ENCODE results near the gene CETP.

Gene CETP

GRCh38 chr16:56950455-56950854 is 11.3 kb upstream of the CETP start:
- Histone ChIP-seq H3K36me3 (ENCODE audit: control insufficient read depth, insufficient read depth, low read length) (peaks cover under 1% of the 10 kb centered on the region), H3K27me3 (ENCODE audit: control insufficient read depth, insufficient read depth, low read length) (no peaks in the 10 kb centered on the region), H3K4me1 (ENCODE audit: control insufficient read depth, insufficient read depth, low read length) (no peaks in the 10 kb centered on the region), H3K27ac (ENCODE audit: low read depth, low read length) (no peak overlapping the region), H3K4me3 (ENCODE audit: low read length) (no peak overlapping the region), H3K9ac (ENCODE audit: low read length) (no peak overlapping the region)

GRCh38 chr16:56950881-56951771 is 10.6 kb upstream of the CETP start:
- Histone ChIP-seq H3K27me3 (ENCODE audit: control insufficient read depth, insufficient read depth, low read length) (no peaks in the 10 kb centered on the region), H3K4me1 (ENCODE audit: control insufficient read depth, insufficient read depth, low read length) (no peaks in the 10 kb centered on the region), H3K4me3 (ENCODE audit: low read length) (no peak overlapping the region), H3K36me3 (ENCODE audit: control insufficient read depth, insufficient read depth, low read length) (no peaks in the 10 kb centered on the region), H3K27ac (ENCODE audit: low read depth, low read length) (no peak overlapping the region), H3K9ac (ENCODE audit: low read length) (no peak overlapping the region)

GRCh38 chr16:56953006-56953405 is 8.7 kb upstream of the CETP start:
- H3K36me3 ChIP-seq (ENCODE audit: control insufficient read depth, insufficient read depth, low read length): no peaks in the 10 kb centered on the region
- H3K9ac ChIP-seq (ENCODE audit: low read length): no peak overlapping the region
- H3K27ac ChIP-seq (ENCODE audit: low read depth, low read length): no peak overlapping the region
- no peaks in the 10 kb centered on the region for H3K27me3 ChIP-seq (ENCODE audit: control insufficient read depth, insufficient read depth, low read length)
- no peaks in the 10 kb centered on the region for H3K4me1 ChIP-seq (ENCODE audit: control insufficient read depth, insufficient read depth, low read length)
- no peak overlapping the region for H3K4me3 ChIP-seq (ENCODE audit: low read length)

- H3K4me1 ChIP-seq (ENCODE audit: control insufficient read depth, insufficient read depth, low read length): no peaks in the 10 kb centered on the region
- H3K9ac ChIP-seq (ENCODE audit: low read length): no peak overlapping the region
- no peaks in the 10 kb centered on the region for H3K36me3 ChIP-seq (ENCODE audit: control insufficient read depth, insufficient read depth, low read length)
- H3K4me3 ChIP-seq (ENCODE audit: low read length): no peak overlapping the region
- H3K27me3 ChIP-seq (ENCODE audit: control insufficient read depth, insufficient read depth, low read length): no peaks in the 10 kb centered on the region
- no peak overlapping the region for H3K27ac ChIP-seq (ENCODE audit: low read depth, low read length)
Measured at GRCh38 chr16:56956076-56956475, 5.7 kb upstream of the CETP start.

GRCh38 chr16:56956756-56957155 is 5.0 kb upstream of the CETP start:
- H3K27ac ChIP-seq (ENCODE audit: low read depth, low read length): no peak overlapping the region
- no peaks in the 10 kb centered on the region for H3K36me3 ChIP-seq (ENCODE audit: control insufficient read depth, insufficient read depth, low read length)
- H3K9ac ChIP-seq (ENCODE audit: low read length): no peak overlapping the region
- no peaks in the 10 kb centered on the region for H3K27me3 ChIP-seq (ENCODE audit: control insufficient read depth, insufficient read depth, low read length)
- H3K4me1 ChIP-seq (ENCODE audit: control insufficient read depth, insufficient read depth, low read length): no peaks in the 10 kb centered on the region
- no peak overlapping the region for H3K4me3 ChIP-seq (ENCODE audit: low read length)

GRCh38 chr16:56960681-56961281 is 969 bp upstream of the CETP start:
- H3K27ac ChIP-seq (ENCODE audit: low read depth, low read length): no peak overlapping the region
- H3K9ac ChIP-seq (ENCODE audit: low read length): no peak overlapping the region
- H3K4me1 ChIP-seq (ENCODE audit: control insufficient read depth, insufficient read depth, low read length): no peaks in the 10 kb centered on the region

GRCh38 chr16:56961386-56961785 is 364 bp upstream of the CETP start:
- Histone ChIP-seq H3K27ac (ENCODE audit: low read depth, low read length) (no peak overlapping the region), H3K36me3 (ENCODE audit: control insufficient read depth, insufficient read depth, low read length) (no peaks in the 10 kb centered on the region), H3K27me3 (ENCODE audit: control insufficient read depth, insufficient read depth, low read length) (no peaks in the 10 kb centered on the region), H3K4me3 (ENCODE audit: low read length) (no peak overlapping the region), H3K9ac (ENCODE audit: low read length) (no peak overlapping the region), H3K4me1 (ENCODE audit: control insufficient read depth, insufficient read depth, low read length) (no peaks in the 10 kb centered on the region)

More at GRCh38 chr16:56960681-56961281, 969 bp upstream of the CETP start:
- H3K4me3 ChIP-seq (ENCODE audit: low read length): no peak overlapping the region
- no peaks in the 10 kb centered on the region for H3K36me3 ChIP-seq (ENCODE audit: control insufficient read depth, insufficient read depth, low read length)
- no peaks in the 10 kb centered on the region for H3K27me3 ChIP-seq (ENCODE audit: control insufficient read depth, insufficient read depth, low read length)

- no peak overlapping the region for H3K27ac ChIP-seq (ENCODE audit: low read depth, low read length)
- H3K9ac ChIP-seq (ENCODE audit: low read length): no peak overlapping the region
- no peaks in the 10 kb centered on the region for H3K36me3 ChIP-seq (ENCODE audit: control insufficient read depth, insufficient read depth, low read length)
- H3K4me3 ChIP-seq (ENCODE audit: low read length): no peak overlapping the region
- H3K27me3 ChIP-seq (ENCODE audit: control insufficient read depth, insufficient read depth, low read length): no peaks in the 10 kb centered on the region
- no peaks in the 10 kb centered on the region for H3K4me1 ChIP-seq (ENCODE audit: control insufficient read depth, insufficient read depth, low read length)
Measured at GRCh38 chr16:56964243-56965148, 2.7 kb downstream of the CETP start.

GRCh38 chr16:56965149-56966092 is 3.7 kb downstream of the CETP start:
- Histone ChIP-seq H3K9ac (ENCODE audit: low read length) (no peak overlapping the region), H3K27ac (ENCODE audit: low read depth, low read length) (peak overlapping the region; percentile 45), H3K4me1 (ENCODE audit: control insufficient read depth, insufficient read depth, low read length) (no peaks in the 10 kb centered on the region), H3K36me3 (ENCODE audit: control insufficient read depth, insufficient read depth, low read length) (no peaks in the 10 kb centered on the region), H3K4me3 (ENCODE audit: low read length) (no peak overlapping the region), H3K27me3 (ENCODE audit: control insufficient read depth, insufficient read depth, low read length) (no peaks in the 10 kb centered on the region)

GRCh38 chr16:56966093-56966475 is 4.3 kb downstream of the CETP start:
- Histone ChIP-seq H3K4me3 (ENCODE audit: low read length) (no peak overlapping the region), H3K27me3 (ENCODE audit: control insufficient read depth, insufficient read depth, low read length) (no peaks in the 10 kb centered on the region), H3K9ac (ENCODE audit: low read length) (no peak overlapping the region), H3K27ac (ENCODE audit: low read depth, low read length) (peak overlapping the region; percentile 45), H3K4me1 (ENCODE audit: control insufficient read depth, insufficient read depth, low read length) (no peaks in the 10 kb centered on the region), H3K36me3 (ENCODE audit: control insufficient read depth, insufficient read depth, low read length) (no peaks in the 10 kb centered on the region)

GRCh38 chr16:56967733-56968132 is 6.0 kb downstream of the CETP start:
- Histone ChIP-seq H3K27ac (ENCODE audit: low read depth, low read length) (no peak overlapping the region), H3K9ac (ENCODE audit: low read length) (no peak overlapping the region), H3K36me3 (ENCODE audit: control insufficient read depth, insufficient read depth, low read length) (no peaks in the 10 kb centered on the region), H3K4me1 (ENCODE audit: control insufficient read depth, insufficient read depth, low read length) (no peaks in the 10 kb centered on the region), H3K27me3 (ENCODE audit: control insufficient read depth, insufficient read depth, low read length) (no peaks in the 10 kb centered on the region), H3K4me3 (ENCODE audit: low read length) (no peak overlapping the region)
